Sigmoid colon (tissue), 3 donors: ENCODE data around the gene SEPTIN8.

Experiments
- CTCF ChIP-seq, 4 experiments: fragments of 450-650 bp in 3 of 4; fragments of 200-600 bp in 1 of 4; IDR thresholded peaks; one replicate each; pipeline ENCODE4 v1.5.1; 2016 to 2019; ENCODE audit warnings: antibody characterized with exemption in 4 of 4, mild to moderate bottlenecking in 3 of 4, moderate library complexity in 2 of 4
- POLR2A ChIP-seq, 2 donors: fragments of 450-650 bp; IDR thresholded peaks; one replicate each; pipeline ENCODE4 v1.6.1; 2016; ENCODE audit warnings: antibody characterized with exemption in 2 of 2, mild to moderate bottlenecking in 2 of 2, moderate library complexity in 2 of 2

DNA sequence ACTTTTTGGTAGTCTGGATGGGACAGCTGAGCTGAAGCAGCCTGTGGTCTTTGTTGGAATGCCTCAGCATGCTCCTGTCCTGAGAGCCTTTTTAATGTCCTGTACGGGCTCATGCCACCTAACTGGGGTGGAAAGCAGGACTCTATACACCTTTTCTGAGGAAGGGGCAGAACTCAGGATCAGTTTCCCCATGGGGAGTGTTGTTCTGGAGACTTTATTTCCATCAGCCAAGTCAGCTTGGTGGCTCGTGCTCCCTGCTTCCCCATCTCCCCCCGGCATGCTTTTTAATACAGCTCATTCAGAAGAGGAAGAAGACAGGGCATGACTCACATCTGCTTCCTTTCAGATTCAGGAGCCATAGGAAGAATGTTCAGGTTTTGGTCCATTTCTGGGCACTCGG is 5.1 kb upstream of the SEPTIN8 start:
- TF ChIP-seq CTCF (IDR thresholded peaks at IDR 0.05): no peak
- TF ChIP-seq POLR2A (IDR thresholded peaks at IDR 0.05): no peak
